Keratinocyte (primary cell): ENCODE results near the gene ADI1.

Experiments used
- CTCF ChIP-seq, 3 experiments: IDR thresholded peaks in 1 of 3; conservative IDR thresholded peaks in 1 of 3; optimal IDR thresholded peaks in 1 of 3; 2 replicates in 2 of 3; 3 replicates in 1 of 3; pipeline versions ENCODE3 to v1.5.1; 2011; ENCODE audit warnings: low read length in 3 of 3, mild to moderate bottlenecking in 3 of 3, moderate library complexity in 2 of 3, control low read depth in 1 of 3, inconsistent platforms in 1 of 3; ENCODE audit not compliant: insufficient read depth in 2 of 3; ENCODE audit errors: extremely low read depth in 1 of 3
- EZH2 ChIP-seq: IDR thresholded peaks from one replicate; pipeline ENCODE4 v1.6.1; 2012; ENCODE audit warnings: inconsistent platforms, mild to moderate bottlenecking, low read length, moderate library complexity

GRCh38 chr2:3539836-3540235 is 20.5 kb upstream of the ADI1 start:
- TF ChIP-seq CTCF (optimal IDR thresholded peaks at IDR 0.05 in 1 of 3, IDR thresholded peaks at IDR 0.05 in 1 of 3, conservative IDR thresholded peaks at IDR 0.05 in 1 of 3; ENCODE audit: extremely low read depth in 1 of 3, insufficient read depth in 2 of 3, low read length in 3 of 3) (no peak), EZH2 (no peak)
